Stimulated activated memory B cell treated with anti-CD40 and anti-IgM and Interleukin-4, amounts not matched to agents 10 μg/mL and 1 μg/mL and 100 μg/mL, for 72 hours (primary cell): ENCODE measurements around the gene CNTFR.

ENCODE experiments used
- ATAC-seq: fragments of 150-1000 bp; cut with Tn5 transposase; 2 replicates; pipeline ENCODE4 v1.10.0; 2021
- H3K27ac Mint-ChIP-seq: one replicate; pipeline ENCODE4 v1.8.0; 2022; ENCODE audit warnings: mild to moderate bottlenecking, mixed read lengths
- H3K27me3 Mint-ChIP-seq: one replicate; pipeline ENCODE4 v1.8.0; 2022; ENCODE audit warnings: mixed read lengths
- H3K36me3 Mint-ChIP-seq: one replicate; pipeline ENCODE4 v1.8.0; 2022; ENCODE audit warnings: mixed read lengths
- H3K4me1 Mint-ChIP-seq: one replicate; pipeline ENCODE4 v1.8.0; 2022; ENCODE audit warnings: mixed read lengths
- H3K4me3 Mint-ChIP-seq: one replicate; pipeline ENCODE4 v1.8.0; 2022; ENCODE audit warnings: mild to moderate bottlenecking, moderate library complexity, mixed read lengths
- H3K9me3 Mint-ChIP-seq: one replicate; pipeline ENCODE4 v1.8.0; 2022; ENCODE audit warnings: mixed read lengths

Gene CNTFR

GRCh38 chr9:34606190-34606589 is 16.7 kb upstream of the CNTFR start:
- Mint-ChIP-seq H3K36me3 (no peaks in the 10 kb centered on the region), H3K9me3 (no peaks in the 10 kb centered on the region), H3K27ac (no peak overlapping the region), H3K27me3 (no peaks in the 10 kb centered on the region), H3K4me1 (peaks cover 2% of the 10 kb centered on the region), H3K4me3 (no peak overlapping the region)
- ATAC-seq, result no peak

- H3K4me3 Mint-ChIP-seq, result no peak overlapping the region
- H3K4me1 Mint-ChIP-seq, result no peaks in the 10 kb centered on the region
Measured at GRCh38 chr9:34603610-34604231, 14.2 kb upstream of the CNTFR start.

GRCh38 chr9:34601937-34602573 is 12.5 kb upstream of the CNTFR start:
- Mint-ChIP-seq H3K27me3 (peaks cover 8% of the 10 kb centered on the region), H3K36me3 (no peaks in the 10 kb centered on the region), H3K4me1 (no peaks in the 10 kb centered on the region), H3K27ac (no peak overlapping the region), H3K9me3 (no peaks in the 10 kb centered on the region), H3K4me3 (no peak overlapping the region)
- ATAC-seq, result no peak

More at GRCh38 chr9:34603610-34604231, 14.2 kb upstream of the CNTFR start:
- Mint-ChIP-seq H3K27ac (no peak overlapping the region), H3K36me3 (no peaks in the 10 kb centered on the region), H3K27me3 (no peaks in the 10 kb centered on the region), H3K9me3 (no peaks in the 10 kb centered on the region)
- peak; percentile 80 for ATAC-seq

GRCh38 chr9:34600908-34601307 is 11.4 kb upstream of the CNTFR start:
- Mint-ChIP-seq H3K9me3 (no peaks in the 10 kb centered on the region), H3K27ac (no peak overlapping the region), H3K4me1 (no peaks in the 10 kb centered on the region), H3K27me3 (peaks cover 19% of the 10 kb centered on the region), H3K36me3 (no peaks in the 10 kb centered on the region), H3K4me3 (no peak overlapping the region)
- ATAC-seq, result no peak

- peaks cover 21% of the 10 kb centered on the region for H3K27me3 Mint-ChIP-seq
Measured at GRCh38 chr9:34599546-34599945, 10.0 kb upstream of the CNTFR start.

GRCh38 chr9:34594177-34594576 is 4.7 kb upstream of the CNTFR start:
- Mint-ChIP-seq H3K27ac (no peak overlapping the region), H3K9me3 (no peaks in the 10 kb centered on the region), H3K4me3 (no peak overlapping the region), H3K36me3 (no peaks in the 10 kb centered on the region), H3K4me1 (peaks cover 37% of the 10 kb centered on the region), H3K27me3 (peaks cover 65% of the 10 kb centered on the region)
- ATAC-seq, result no peak

More at GRCh38 chr9:34599546-34599945, 10.0 kb upstream of the CNTFR start:
- no peak for ATAC-seq
- Mint-ChIP-seq H3K27ac (no peak overlapping the region), H3K4me1 (no peaks in the 10 kb centered on the region), H3K9me3 (no peaks in the 10 kb centered on the region), H3K36me3 (no peaks in the 10 kb centered on the region), H3K4me3 (no peak overlapping the region)

GRCh38 chr9:34592895-34593601 is 3.5 kb upstream of the CNTFR start:
- ATAC-seq, result no peak
- Mint-ChIP-seq H3K27ac (no peak overlapping the region), H3K4me3 (no peak overlapping the region), H3K36me3 (no peaks in the 10 kb centered on the region), H3K9me3 (no peaks in the 10 kb centered on the region), H3K27me3 (peaks cover 76% of the 10 kb centered on the region), H3K4me1 (peaks cover 47% of the 10 kb centered on the region)

GRCh38 chr9:34591917-34592866 is 2.7 kb upstream of the CNTFR start:
- H3K9me3 Mint-ChIP-seq, result no peaks in the 10 kb centered on the region
- peak overlapping the region; percentile 79 for H3K4me3 Mint-ChIP-seq
- H3K27ac Mint-ChIP-seq, result no peak overlapping the region
- no peak for ATAC-seq
- H3K36me3 Mint-ChIP-seq, result no peaks in the 10 kb centered on the region
- peaks cover 47% of the 10 kb centered on the region for H3K4me1 Mint-ChIP-seq
- peaks cover 71% of the 10 kb centered on the region for H3K27me3 Mint-ChIP-seq

GRCh38 chr9:34591248-34591916 is 1.9 kb upstream of the CNTFR start:
- peaks cover 68% of the 10 kb centered on the region for H3K27me3 Mint-ChIP-seq
- no peak overlapping the region for H3K27ac Mint-ChIP-seq
- H3K4me1 Mint-ChIP-seq, result peaks cover 48% of the 10 kb centered on the region
- H3K4me3 Mint-ChIP-seq, result peak overlapping the region; percentile 79
- peak; percentile 81 for ATAC-seq
- H3K9me3 Mint-ChIP-seq, result no peaks in the 10 kb centered on the region
- H3K36me3 Mint-ChIP-seq, result no peaks in the 10 kb centered on the region

- ATAC-seq, result no peak
- Mint-ChIP-seq H3K4me1 (peaks cover 55% of the 10 kb centered on the region), H3K27me3 (peaks cover 70% of the 10 kb centered on the region), H3K36me3 (no peaks in the 10 kb centered on the region), H3K9me3 (no peaks in the 10 kb centered on the region), H3K4me3 (peak overlapping the region; percentile 79), H3K27ac (no peak overlapping the region)
Measured at GRCh38 chr9:34590381-34591247, 1.1 kb upstream of the CNTFR start.

- no peak for ATAC-seq
- H3K27ac Mint-ChIP-seq, result no peak overlapping the region
- no peaks in the 10 kb centered on the region for H3K9me3 Mint-ChIP-seq
- no peaks in the 10 kb centered on the region for H3K36me3 Mint-ChIP-seq
- peaks cover 85% of the 10 kb centered on the region for H3K27me3 Mint-ChIP-seq
- H3K4me3 Mint-ChIP-seq, result peak overlapping the region; percentile 2
- H3K4me1 Mint-ChIP-seq, result peaks cover 61% of the 10 kb centered on the region
Measured at GRCh38 chr9:34588671-34589635, 571 bp downstream of the CNTFR start.

- Mint-ChIP-seq H3K9me3 (no peaks in the 10 kb centered on the region), H3K27me3 (peaks cover 85% of the 10 kb centered on the region), H3K4me1 (peaks cover 49% of the 10 kb centered on the region), H3K4me3 (no peak overlapping the region), H3K27ac (no peak overlapping the region), H3K36me3 (no peaks in the 10 kb centered on the region)
- ATAC-seq, result no peak
Measured at GRCh38 chr9:34587271-34587670, 2.3 kb downstream of the CNTFR start.
